Measurements from ENCODE around the gene ING3.

The ING3 gene

DNA sequence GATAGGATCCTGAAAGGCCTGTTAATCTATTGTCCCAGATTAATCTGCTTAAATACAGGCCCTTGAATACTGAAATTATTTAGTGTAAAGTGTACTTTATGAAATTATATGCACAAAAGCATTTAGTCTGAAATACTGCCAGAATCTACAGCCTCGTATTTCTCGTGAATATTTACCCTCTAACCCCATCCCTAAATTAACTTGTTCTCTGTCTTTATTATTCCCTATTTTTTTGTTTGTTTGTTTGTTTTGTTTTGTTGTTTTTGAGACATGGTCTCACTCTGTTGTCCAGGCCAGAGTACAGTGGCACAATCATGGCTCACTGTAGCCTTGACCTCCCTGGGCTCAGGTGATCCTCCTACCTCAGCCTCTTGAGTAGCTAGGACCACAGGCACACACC is 35.3 kb downstream of the ING3 start:
- no peak overlapping the region for H3K4me3 ChIP-seq (ENCODE audit: low read depth, low read length)
- ChIA-PET CTCF (interaction anchor here (0.6 to 8.3 kb wide), 14 partner anchors 10 to 174 kb away, joined by 3 to 152 read pairs (median 8); no protein-coding TSS in a partner anchor), POLR2A (no interaction called here)
- H3K36me3 ChIP-seq (ENCODE audit: control insufficient read depth in 2 of 2, insufficient read depth in 1 of 2, low read length in 2 of 2), result no peaks in the 10 kb centered on the region
- H3K9me3 ChIP-seq (ENCODE audit: control insufficient read depth, insufficient read depth, low read depth, low read length), result no peaks in the 10 kb centered on the region
- TF ChIP-seq EGR2 (tag by site-specific recombination; IDR thresholded peaks at IDR 0.05; ENCODE audit: low read depth) (no peak), HOXD13 (CRISPR knock-in tag; IDR thresholded peaks at IDR 0.05; ENCODE audit: borderline replicate concordance) (no peak)
- H3K4me1 ChIP-seq (ENCODE audit: control insufficient read depth, insufficient read depth, low read length), result peaks cover 3% of the 10 kb centered on the region; the same call in 1 of the 2 replicates
- H3K27ac ChIP-seq (ENCODE audit: extremely low read depth, low read depth, low read length), result no peak overlapping the region

DNA sequence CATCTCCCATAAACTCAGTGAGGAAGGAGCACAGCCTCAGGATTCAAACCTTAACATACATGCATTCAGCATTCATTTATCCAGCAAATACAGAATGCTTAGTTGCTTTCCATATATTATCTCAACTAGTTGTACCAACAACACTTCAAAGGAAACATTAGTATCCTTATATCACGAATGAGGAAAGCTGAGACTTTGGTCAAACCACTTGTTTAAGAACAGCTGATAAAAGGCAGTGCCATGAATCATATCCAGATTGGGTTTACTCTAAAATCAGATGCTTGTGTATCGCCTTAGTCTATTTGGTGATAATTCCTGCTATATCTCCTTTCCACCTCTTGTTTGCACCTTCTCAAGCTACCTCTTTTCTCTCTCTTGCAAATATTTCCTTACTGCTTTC is 36.1 kb downstream of the ING3 start:
- Histone ChIP-seq H3K36me3 (ENCODE audit: control insufficient read depth in 2 of 2, insufficient read depth in 1 of 2, low read length in 2 of 2) (no peaks in the 10 kb centered on the region), H3K9me3 (ENCODE audit: control insufficient read depth, insufficient read depth, low read depth, low read length) (no peaks in the 10 kb centered on the region), H3K27ac (ENCODE audit: extremely low read depth, low read depth, low read length) (no peak overlapping the region), H3K4me1 (ENCODE audit: control insufficient read depth, insufficient read depth, low read length) (peaks cover 3% of the 10 kb centered on the region; the same call in 1 of the 2 replicates), H3K4me3 (ENCODE audit: low read depth, low read length) (no peak overlapping the region)
- TF ChIP-seq ZNF76 (tag by site-specific recombination; IDR thresholded peaks at IDR 0.05; ENCODE audit: borderline replicate concordance, low read depth) (no peak), KLF17 (tag by site-specific recombination; IDR thresholded peaks at IDR 0.05) (no peak), MEIS1 (CRISPR knock-in tag; IDR thresholded peaks at IDR 0.05; ENCODE audit: borderline replicate concordance) (no peak), WT1 (tag by site-specific recombination; IDR thresholded peaks at IDR 0.05) (no peak)
- ChIA-PET POLR2A (no interaction called here), CTCF (interaction anchor here (0.6 to 8.3 kb wide), 27 partner anchors 8 to 560 kb away, joined by 3 to 152 read pairs (median 6); no protein-coding TSS in a partner anchor)

DNA sequence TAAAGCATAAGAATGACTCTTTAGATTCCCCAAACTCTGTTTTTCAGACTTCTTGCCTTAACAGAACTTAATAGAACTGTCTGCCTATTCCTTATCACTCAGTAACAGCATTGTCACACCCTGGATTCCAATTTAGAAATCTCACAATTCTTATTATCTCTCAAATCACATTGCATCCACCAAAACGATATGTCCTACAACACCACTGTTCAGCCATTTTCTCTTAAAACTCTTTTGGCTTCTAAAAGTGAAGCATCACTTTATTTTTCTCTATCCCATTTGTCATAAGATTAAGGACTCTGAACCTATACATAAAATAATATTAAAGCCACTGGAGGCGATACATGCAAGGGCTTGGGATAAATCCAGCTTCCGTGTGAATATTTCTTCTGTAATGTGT is 36.7 kb downstream of the ING3 start:
- no peak for TF ChIP-seq TSHZ1 (tag by site-specific recombination; IDR thresholded peaks at IDR 0.05; ENCODE audit: borderline replicate concordance)
- H3K4me1 ChIP-seq (ENCODE audit: control insufficient read depth, insufficient read depth, low read length), result peaks cover 3% of the 10 kb centered on the region; the same call in 1 of the 2 replicates
- H3K27ac ChIP-seq (ENCODE audit: extremely low read depth, low read depth, low read length), result no peak overlapping the region
- no peak overlapping the region for H3K4me3 ChIP-seq (ENCODE audit: low read depth, low read length)
- ChIA-PET POLR2A (no interaction called here), CTCF (interaction anchor here (0.6 to 8.3 kb wide), 34 partner anchors 9 to 560 kb away, joined by 3 to 152 read pairs (median 4); no protein-coding TSS in a partner anchor)
- H3K9me3 ChIP-seq (ENCODE audit: control insufficient read depth, insufficient read depth, low read depth, low read length), result no peaks in the 10 kb centered on the region
- no peaks in the 10 kb centered on the region for H3K36me3 ChIP-seq (ENCODE audit: control insufficient read depth in 2 of 2, insufficient read depth in 1 of 2, low read length in 2 of 2)

DNA sequence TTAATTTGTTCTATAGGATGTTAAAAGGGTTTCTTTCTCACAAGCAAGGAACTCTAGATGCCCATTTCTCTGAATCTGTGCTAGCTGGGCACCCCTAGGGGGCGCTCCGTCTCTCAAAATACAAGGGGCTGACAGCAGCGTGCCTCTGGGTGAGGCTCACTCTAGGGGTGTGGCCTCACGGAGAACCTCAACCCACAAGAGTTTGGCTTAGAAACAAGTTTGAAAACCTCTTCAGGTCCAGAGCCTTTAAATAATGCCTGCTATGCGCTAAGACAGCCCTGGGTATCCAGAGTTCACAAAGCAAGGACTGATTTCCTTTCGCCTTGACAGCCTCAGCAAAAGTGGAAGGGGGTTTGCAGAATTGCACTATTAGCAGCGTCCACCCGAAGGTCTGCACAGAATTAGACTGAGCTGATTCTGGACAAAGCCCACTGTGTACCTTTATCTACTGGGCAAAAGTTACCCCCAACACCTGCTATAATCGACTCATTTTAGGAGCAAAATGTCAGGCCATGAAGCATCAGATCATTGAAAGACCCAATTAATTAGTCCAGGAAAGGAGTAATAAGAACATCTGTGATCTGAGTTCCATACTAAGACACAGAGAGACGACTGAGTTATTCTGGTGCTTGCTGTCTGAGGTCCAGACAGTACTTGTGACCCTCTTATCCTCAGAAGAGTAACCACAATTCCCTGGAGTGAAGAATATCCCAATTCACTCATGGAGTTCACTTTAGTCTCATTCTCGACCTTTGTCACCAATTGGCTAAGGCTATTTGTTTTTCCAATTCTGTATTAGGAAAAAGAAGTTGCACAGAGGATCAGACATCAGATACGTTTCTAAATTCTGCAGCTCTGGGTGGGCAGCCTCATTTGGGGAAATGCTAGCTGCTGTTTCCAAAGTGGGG is 37.4 kb downstream of the ING3 start:
- ChIA-PET CTCF (interaction anchor here (0.5 to 8.3 kb wide), 43 partner anchors 8 to 559 kb away, joined by 3 to 152 read pairs (median 4); no protein-coding TSS in a partner anchor), POLR2A (interaction anchor here (0.5 to 0.7 kb wide), 3 partner anchors 18 to 88 kb away, joined by 3 read pairs; partner anchors contain the start of gene ING3)
- Histone ChIP-seq H3K4me3 (ENCODE audit: low read depth, low read length) (peak overlapping the region; percentile 38), H3K9me3 (ENCODE audit: control insufficient read depth, insufficient read depth, low read depth, low read length) (no peaks in the 10 kb centered on the region), H3K36me3 (ENCODE audit: control insufficient read depth in 2 of 2, insufficient read depth in 1 of 2, low read length in 2 of 2) (no peaks in the 10 kb centered on the region), H3K4me1 (ENCODE audit: control insufficient read depth, insufficient read depth, low read length) (peaks cover 3% of the 10 kb centered on the region; the same call in 1 of the 2 replicates), H3K27ac (ENCODE audit: extremely low read depth, low read depth, low read length) (peak overlapping the region; percentile 29; the same call in 1 of the 2 replicates)
- TF ChIP-seq ZNF335 (tag by site-specific recombination; conservative IDR thresholded peaks at IDR 0.05) (peak; percentile 59), ZNF561 (tag by site-specific recombination; IDR thresholded peaks at IDR 0.05; ENCODE audit: borderline replicate concordance) (peak; percentile 43; the same call in 1 of the 2 replicates), ZNF501 (tag by site-specific recombination; IDR thresholded peaks at IDR 0.05) (peak; percentile 56; the same call in 1 of the 2 replicates), ZBTB17 (tag by site-specific recombination; IDR thresholded peaks at IDR 0.05) (peak; percentile 87), GLI4 (tag by site-specific recombination; IDR thresholded peaks at IDR 0.05) (no peak), ZSCAN30 (tag by site-specific recombination; IDR thresholded peaks at IDR 0.05) (peak; percentile 67; the same call in 1 of the 2 replicates), ZNF132 (tag by site-specific recombination; IDR thresholded peaks at IDR 0.05; ENCODE audit: borderline replicate concordance) (no peak), ZNF791 (tag by site-specific recombination; IDR thresholded peaks at IDR 0.05) (no peak)
- TF ChIP-seq, protein P1, sequence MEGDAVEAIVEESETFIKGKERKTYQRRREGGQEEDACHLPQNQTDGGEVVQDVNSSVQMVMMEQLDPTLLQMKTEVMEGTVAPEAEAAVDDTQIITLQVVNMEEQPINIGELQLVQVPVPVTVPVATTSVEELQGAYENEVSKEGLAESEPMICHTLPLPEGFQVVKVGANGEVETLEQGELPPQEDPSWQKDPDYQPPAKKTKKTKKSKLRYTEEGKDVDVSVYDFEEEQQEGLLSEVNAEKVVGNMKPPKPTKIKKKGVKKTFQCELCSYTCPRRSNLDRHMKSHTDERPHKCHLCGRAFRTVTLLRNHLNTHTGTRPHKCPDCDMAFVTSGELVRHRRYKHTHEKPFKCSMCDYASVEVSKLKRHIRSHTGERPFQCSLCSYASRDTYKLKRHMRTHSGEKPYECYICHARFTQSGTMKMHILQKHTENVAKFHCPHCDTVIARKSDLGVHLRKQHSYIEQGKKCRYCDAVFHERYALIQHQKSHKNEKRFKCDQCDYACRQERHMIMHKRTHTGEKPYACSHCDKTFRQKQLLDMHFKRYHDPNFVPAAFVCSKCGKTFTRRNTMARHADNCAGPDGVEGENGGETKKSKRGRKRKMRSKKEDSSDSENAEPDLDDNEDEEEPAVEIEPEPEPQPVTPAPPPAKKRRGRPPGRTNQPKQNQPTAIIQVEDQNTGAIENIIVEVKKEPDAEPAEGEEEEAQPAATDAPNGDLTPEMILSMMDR (tag by site-specific recombination; IDR thresholded peaks at IDR 0.05), result peak; percentile 62
- TF ChIP-seq, protein P2, sequence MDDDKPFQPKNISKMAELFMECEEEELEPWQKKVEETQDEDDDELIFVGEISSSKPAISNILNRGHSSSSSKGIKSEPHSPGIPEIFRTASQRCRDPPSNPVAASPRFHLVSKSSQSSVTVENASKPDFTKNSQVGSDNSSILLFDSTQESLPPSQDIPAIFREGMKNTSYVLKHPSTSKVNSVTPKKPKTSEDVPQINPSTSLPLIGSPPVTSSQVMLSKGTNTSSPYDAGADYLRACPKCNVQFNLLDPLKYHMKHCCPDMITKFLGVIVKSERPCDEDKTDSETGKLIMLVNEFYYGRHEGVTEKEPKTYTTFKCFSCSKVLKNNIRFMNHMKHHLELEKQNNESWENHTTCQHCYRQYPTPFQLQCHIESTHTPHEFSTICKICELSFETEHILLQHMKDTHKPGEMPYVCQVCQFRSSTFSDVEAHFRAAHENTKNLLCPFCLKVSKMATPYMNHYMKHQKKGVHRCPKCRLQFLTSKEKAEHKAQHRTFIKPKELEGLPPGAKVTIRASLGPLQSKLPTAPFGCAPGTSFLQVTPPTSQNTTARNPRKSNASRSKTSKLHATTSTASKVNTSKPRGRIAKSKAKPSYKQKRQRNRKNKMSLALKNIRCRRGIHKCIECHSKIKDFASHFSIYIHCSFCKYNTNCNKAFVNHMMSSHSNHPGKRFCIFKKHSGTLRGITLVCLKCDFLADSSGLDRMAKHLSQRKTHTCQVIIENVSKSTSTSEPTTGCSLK (tag by site-specific recombination; IDR thresholded peaks at IDR 0.05), result no peak
